Astrocyte of the cerebellum (primary cell): ENCODE data around the gene SHC4.
A peak's percentile ranks its signal among the peaks of the same experiment; 100 is the strongest.

Experiments
- DNase-seq: peaks from one replicate; pipeline ENCODE4 v3.0.0-alpha.2; 2011; ENCODE audit warnings: low read depth
- H3K4me3 ChIP-seq: 2 replicates; pipeline ENCODE4 v1.5.1; 2011; ENCODE audit warnings: mild to moderate bottlenecking, low read depth, low read length, moderate library complexity
- CTCF ChIP-seq: IDR thresholded peaks from 2 replicates; pipeline ENCODE4 v1.5.1; 2012; ENCODE audit warnings: low read length, low read depth, moderate library complexity, mild to moderate bottlenecking; ENCODE audit errors: missing control alignments
- in situ Hi-C: cut with HindIII; loops from 2 replicates; pipeline ENCODE4 v1.10.0; 2017; ENCODE audit warnings: low sequenced_read_pairs

Gene SHC4

DNA sequence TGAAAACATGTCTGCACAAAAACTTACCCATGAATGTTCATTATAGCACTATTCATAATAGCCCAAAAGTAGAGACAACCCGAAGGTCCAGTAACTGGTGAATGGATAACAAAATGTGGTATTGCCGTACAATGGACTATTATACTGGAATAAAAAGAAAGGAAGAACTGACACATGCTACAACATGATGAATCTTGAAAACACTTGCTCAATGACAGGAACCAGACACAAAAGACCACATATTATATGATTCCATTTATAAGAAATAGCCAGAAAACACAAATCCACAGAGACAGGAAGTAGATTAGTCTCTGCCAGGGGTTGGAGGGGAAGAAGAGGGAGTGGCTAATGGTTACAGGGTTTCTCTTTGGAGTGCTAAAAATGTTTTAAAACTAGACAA is 18.3 kb downstream of the SHC4 start:
- no peak overlapping the region for H3K4me3 ChIP-seq
- in situ Hi-C loops = no loop called here
- no peak for TF ChIP-seq CTCF
- DNase-seq = no peak

- DNase-seq = no peak
- TF ChIP-seq CTCF = no peak
- no peak overlapping the region for H3K4me3 ChIP-seq
- in situ Hi-C loops = loop anchor here (5.0 kb wide), 1 partner anchor 65 kb away; the partner anchor contains the start of gene EID1
Observed at GRCh38 chr15:48941904-48942303, 21.8 kb downstream of the SHC4 start.

DNA sequence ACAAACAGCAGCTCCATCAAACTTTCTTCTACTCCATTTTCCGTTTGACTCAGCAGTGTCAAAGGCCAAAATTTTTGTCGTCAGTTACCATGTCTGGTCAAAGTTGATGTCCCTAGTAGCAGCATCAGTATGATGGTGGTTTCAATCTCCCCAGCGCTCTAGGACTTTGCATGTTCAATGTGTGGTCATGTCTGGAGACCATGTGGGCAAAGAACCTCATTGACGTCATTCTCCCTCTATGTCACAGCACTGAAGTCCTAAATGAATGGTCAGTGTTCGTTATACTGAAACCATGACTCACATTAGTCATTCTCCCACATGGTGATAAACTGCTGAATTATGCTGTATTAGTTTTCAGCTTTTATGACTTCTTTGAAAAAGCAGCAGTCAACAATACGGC is 23.2 kb downstream of the SHC4 start:
- in situ Hi-C loops = loop anchor here (5.0 kb wide), 1 partner anchor 63 kb away; the partner anchor contains the start of gene EID1
- TF ChIP-seq CTCF = no peak
- DNase-seq = peak; percentile 93
- no peak overlapping the region for H3K4me3 ChIP-seq

GRCh38 chr15:48939648-48940047 is 24.1 kb downstream of the SHC4 start:
- H3K4me3 ChIP-seq = no peak overlapping the region
- TF ChIP-seq CTCF = no peak
- in situ Hi-C loops = loop anchor here (5.0 kb wide), 1 partner anchor 62 kb away; the partner anchor contains the start of gene EID1
- DNase-seq = peak; percentile 83

GRCh38 chr15:48937886-48938285 is 25.8 kb downstream of the SHC4 start:
- no peak for DNase-seq
- H3K4me3 ChIP-seq = no peak overlapping the region
- TF ChIP-seq CTCF = no peak
- in situ Hi-C loops = no loop called here

- H3K4me3 ChIP-seq = no peak overlapping the region
- DNase-seq = peak; percentile 69
- no peak for TF ChIP-seq CTCF
- in situ Hi-C loops = no loop called here
Observed at GRCh38 chr15:48936666-48937065, 27.1 kb downstream of the SHC4 start.

- no peak overlapping the region for H3K4me3 ChIP-seq
- no peak for TF ChIP-seq CTCF
- in situ Hi-C loops = no loop called here
- DNase-seq = no peak
Observed at GRCh38 chr15:48935236-48935635, 28.5 kb downstream of the SHC4 start.
